AG10803 (cell line): Measurements from ENCODE around the gene NEDD9.

Experiments used
- DNase-seq: peaks from one replicate; pipeline ENCODE4 v3.0.0; 2010; ENCODE audit warnings: low read depth
- H3K4me3 ChIP-seq: 2 replicates; pipeline ENCODE4 v1.5.1; 2011; ENCODE audit warnings: mild to moderate bottlenecking, low read length, control low read depth
- CTCF ChIP-seq: conservative IDR thresholded peaks from 2 replicates; pipeline ENCODE4 v1.5.1; 2011; ENCODE audit warnings: mild to moderate bottlenecking, low read length, control low read depth, inconsistent platforms

Gene NEDD9

GRCh38 chr6:11260249-11261038, 28.0 kb upstream of the NEDD9 start:
- no peak for DNase-seq
- TF ChIP-seq CTCF = no peak
- H3K4me3 ChIP-seq = no peak overlapping the region

- peak; percentile 37 for DNase-seq
- no peak for TF ChIP-seq CTCF
- no peak overlapping the region for H3K4me3 ChIP-seq
Observed at GRCh38 chr6:11258260-11259237, 26.1 kb upstream of the NEDD9 start.

GRCh38 chr6:11255610-11256009, 23.1 kb upstream of the NEDD9 start:
- TF ChIP-seq CTCF = no peak
- H3K4me3 ChIP-seq = no peak overlapping the region
- DNase-seq = no peak

- H3K4me3 ChIP-seq = no peak overlapping the region
- no peak for TF ChIP-seq CTCF
Observed at GRCh38 chr6:11253594-11253993, 21.1 kb upstream of the NEDD9 start.

GRCh38 chr6:11251553-11252360, 19.3 kb upstream of the NEDD9 start:
- no peak overlapping the region for H3K4me3 ChIP-seq
- no peak for TF ChIP-seq CTCF
- peak; percentile 53 for DNase-seq

More at GRCh38 chr6:11253594-11253993, 21.1 kb upstream of the NEDD9 start:
- DNase-seq = no peak

GRCh38 chr6:11250108-11250507, 17.6 kb upstream of the NEDD9 start:
- no peak for TF ChIP-seq CTCF
- H3K4me3 ChIP-seq = no peak overlapping the region
- no peak for DNase-seq
